ENCODE measurements around the gene RPL13.

DNA sequence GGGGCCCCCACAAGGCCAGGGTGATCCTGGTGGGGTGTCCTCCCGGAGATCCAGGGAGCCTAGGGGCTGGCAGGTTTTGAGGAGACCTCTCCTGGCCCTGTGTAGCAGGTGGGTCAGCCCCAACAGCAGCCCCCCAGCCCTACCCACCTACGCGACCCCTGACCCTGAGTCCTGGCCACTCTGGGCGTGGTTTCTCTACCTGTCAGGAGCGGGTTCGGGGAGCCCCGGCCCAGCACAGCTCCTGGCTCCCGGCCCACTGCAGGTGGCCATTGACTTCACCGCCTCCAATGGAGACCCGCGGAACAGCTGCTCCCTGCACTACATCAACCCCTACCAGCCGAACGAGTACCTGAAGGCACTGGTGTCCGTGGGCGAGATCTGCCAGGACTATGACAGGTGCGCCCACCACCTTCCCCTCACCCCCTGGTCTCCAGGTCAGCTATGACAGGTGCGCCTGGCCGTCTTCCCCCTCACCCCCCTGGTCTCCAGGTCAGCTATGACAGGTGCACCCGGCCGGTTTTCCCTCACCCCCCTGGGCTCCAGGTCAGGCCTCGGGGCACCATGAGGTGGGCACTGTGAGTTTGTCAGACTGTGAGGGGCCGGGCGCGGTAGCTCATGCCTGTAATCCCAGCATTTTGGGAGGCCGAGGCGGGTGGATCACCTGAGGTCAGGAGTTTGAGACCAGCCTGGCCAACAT is 28.1 kb downstream of the RPL13 start:
- TF ChIP-seq CTCF (IDR thresholded peaks at IDR 0.05) = no peak
- TF ChIP-seq POLR2A (IDR thresholded peaks at IDR 0.05) = no peak

Measured in right lobe of liver (tissue), 4 donors.